HepG2 (cell line): ENCODE results near the gene FUNDC1.

Experiments used
- EP300 ChIP-seq, 3 experiments: sonication (generic) in 1 of 3; formaldehyde crosslinking in 1 of 3; IDR thresholded peaks; 2 replicates each; pipeline versions ENCODE4 v1.5.1 to v1.6.1; 2011 to 2020; ENCODE audit warnings: low read depth in 2 of 3, low read length in 2 of 3, borderline replicate concordance in 1 of 3, improper control_type of control experiment in 1 of 3, mild to moderate bottlenecking in 1 of 3, missing genetic modification reagents in 1 of 3, moderate library complexity in 1 of 3
- FIP1L1 ChIP-seq: fragments of 200-400 bp; formaldehyde crosslinking; IDR thresholded peaks from 2 replicates; pipeline ENCODE4 v1.6.1; 2018; ENCODE audit warnings: low read depth, mild to moderate bottlenecking, low read length, moderate library complexity, borderline replicate concordance; ENCODE audit not compliant: insufficient read depth
- FOXJ3 ChIP-seq: sonication (generic); formaldehyde crosslinking; IDR thresholded peaks from 2 replicates; pipeline ENCODE4 v1.4.0; 2020; ENCODE audit warnings: missing genetic modification reagents, mild to moderate bottlenecking, borderline replicate concordance
- HMGXB3 ChIP-seq: sonication (generic); formaldehyde crosslinking; IDR thresholded peaks from 2 replicates; pipeline ENCODE4 v1.4.0; 2020; ENCODE audit warnings: missing genetic modification reagents, borderline replicate concordance
- MAFK ChIP-seq, 2 experiments: IDR thresholded peaks in 1 of 2; conservative IDR thresholded peaks in 1 of 2; 2 replicates each; pipeline ENCODE4 v1.6.1; 2011; ENCODE audit warnings: improper control_type of control experiment in 2 of 2, low read length in 2 of 2
- REST ChIP-seq, 2 experiments: IDR thresholded peaks; 2 replicates each; pipeline ENCODE4 v1.6.1; 2011 to 2012; ENCODE audit warnings: low read length in 2 of 2, borderline replicate concordance in 1 of 2, low read depth in 1 of 2, mild to moderate bottlenecking in 1 of 2, moderate library complexity in 1 of 2
- SIN3A ChIP-seq: IDR thresholded peaks from 2 replicates; pipeline ENCODE4 v1.6.1; 2011; ENCODE audit warnings: low read depth, mild to moderate bottlenecking, control low read depth, low read length, borderline replicate concordance
- YEATS2 ChIP-seq: sonication (generic); formaldehyde crosslinking; IDR thresholded peaks from 2 replicates; pipeline ENCODE4 v1.4.0; 2020; ENCODE audit warnings: missing genetic modification reagents, borderline replicate concordance
- ZFP36 ChIP-seq: fragments of 150-350 bp; IDR thresholded peaks from 2 replicates; pipeline ENCODE4 v1.6.1; 2018; ENCODE audit warnings: borderline replicate concordance, low read length, low read depth; ENCODE audit not compliant: partially characterized antibody
- ZNF333 ChIP-seq: sonication (generic); formaldehyde crosslinking; IDR thresholded peaks from 2 replicates; pipeline ENCODE4 v1.4.0; 2020; ENCODE audit warnings: mild to moderate bottlenecking, missing genetic modification reagents, borderline replicate concordance
- ZNF451 ChIP-seq: sonication (generic); formaldehyde crosslinking; IDR thresholded peaks from 2 replicates; pipeline ENCODE4 v1.5.0; 2020; ENCODE audit warnings: mild to moderate bottlenecking, missing genetic modification reagents
- ZNF747 ChIP-seq: sonication (generic); formaldehyde crosslinking; IDR thresholded peaks from 2 replicates; pipeline ENCODE4 v1.8.1; 2023; ENCODE audit warnings: missing genetic modification reagents, mild to moderate bottlenecking, borderline replicate concordance
- TF ChIP-seq, protein P1 (sequence below): IDR thresholded peaks from 2 replicates; pipeline ENCODE4 v1.6.1; 2012; ENCODE audit warnings: inconsistent platforms
- TF ChIP-seq, protein P2 (sequence below): sonication (generic); formaldehyde crosslinking; IDR thresholded peaks from 2 replicates; pipeline ENCODE4 v1.5.0; 2020; ENCODE audit warnings: mild to moderate bottlenecking, missing genetic modification reagents, moderate library complexity

GRCh38 chrX:44569122-44569521 lies 26.5 kb upstream of the FUNDC1 start:
- TF ChIP-seq HMGXB3 (no peak), ZFP36 (no peak), REST (IDR thresholded peaks at IDR 0.05; ENCODE audit: borderline replicate concordance in 1 of 2, low read depth in 1 of 2, low read length in 2 of 2) (no peak), FIP1L1 (no peak), MAFK (conservative IDR thresholded peaks at IDR 0.05 in 1 of 2, IDR thresholded peaks at IDR 0.05 in 1 of 2; ENCODE audit: low read length in 2 of 2) (no peak), ZNF747 (CRISPR knock-in tag) (no peak), ZNF451 (CRISPR knock-in tag) (no peak), YEATS2 (CRISPR knock-in tag) (no peak), FOXJ3 (CRISPR knock-in tag) (no peak), ZNF333 (CRISPR knock-in tag) (no peak), EP300 (IDR thresholded peaks at IDR 0.05; ENCODE audit: low read depth in 2 of 2, low read length in 2 of 2) (no peak), EP300 (CRISPR knock-in tag; IDR thresholded peaks at IDR 0.05; ENCODE audit: borderline replicate concordance) (no peak), SIN3A (no peak)
- TF ChIP-seq, protein P1, sequence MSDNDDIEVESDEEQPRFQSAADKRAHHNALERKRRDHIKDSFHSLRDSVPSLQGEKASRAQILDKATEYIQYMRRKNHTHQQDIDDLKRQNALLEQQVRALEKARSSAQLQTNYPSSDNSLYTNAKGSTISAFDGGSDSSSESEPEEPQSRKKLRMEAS: no peak
- TF ChIP-seq, protein P2, sequence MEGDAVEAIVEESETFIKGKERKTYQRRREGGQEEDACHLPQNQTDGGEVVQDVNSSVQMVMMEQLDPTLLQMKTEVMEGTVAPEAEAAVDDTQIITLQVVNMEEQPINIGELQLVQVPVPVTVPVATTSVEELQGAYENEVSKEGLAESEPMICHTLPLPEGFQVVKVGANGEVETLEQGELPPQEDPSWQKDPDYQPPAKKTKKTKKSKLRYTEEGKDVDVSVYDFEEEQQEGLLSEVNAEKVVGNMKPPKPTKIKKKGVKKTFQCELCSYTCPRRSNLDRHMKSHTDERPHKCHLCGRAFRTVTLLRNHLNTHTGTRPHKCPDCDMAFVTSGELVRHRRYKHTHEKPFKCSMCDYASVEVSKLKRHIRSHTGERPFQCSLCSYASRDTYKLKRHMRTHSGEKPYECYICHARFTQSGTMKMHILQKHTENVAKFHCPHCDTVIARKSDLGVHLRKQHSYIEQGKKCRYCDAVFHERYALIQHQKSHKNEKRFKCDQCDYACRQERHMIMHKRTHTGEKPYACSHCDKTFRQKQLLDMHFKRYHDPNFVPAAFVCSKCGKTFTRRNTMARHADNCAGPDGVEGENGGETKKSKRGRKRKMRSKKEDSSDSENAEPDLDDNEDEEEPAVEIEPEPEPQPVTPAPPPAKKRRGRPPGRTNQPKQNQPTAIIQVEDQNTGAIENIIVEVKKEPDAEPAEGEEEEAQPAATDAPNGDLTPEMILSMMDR (CRISPR knock-in tag): no peak
